Activated CD4-positive, alpha-beta T cell treated with anti-CD3 and anti-CD28 coated beads, Interleukin-10, Interleukin-2, amounts not matched to agents 100 ng/mL and 50 ng/mL, durations not matched to agents 16 hours and 8 hours (primary cell): ENCODE measurements around the gene ETS1.

ENCODE experiments used
- DNase-seq: peaks from one replicate; pipeline ENCODE4 v3.0.0-alpha.2; 2020

The ETS1 gene

GRCh38 chr11:128593281-128593680 is 5.9 kb upstream of the ETS1 start:
- DNase-seq: no peak

- DNase-seq: no peak
Measured at GRCh38 chr11:128592454-128592853, 5.1 kb upstream of the ETS1 start.

DNA sequence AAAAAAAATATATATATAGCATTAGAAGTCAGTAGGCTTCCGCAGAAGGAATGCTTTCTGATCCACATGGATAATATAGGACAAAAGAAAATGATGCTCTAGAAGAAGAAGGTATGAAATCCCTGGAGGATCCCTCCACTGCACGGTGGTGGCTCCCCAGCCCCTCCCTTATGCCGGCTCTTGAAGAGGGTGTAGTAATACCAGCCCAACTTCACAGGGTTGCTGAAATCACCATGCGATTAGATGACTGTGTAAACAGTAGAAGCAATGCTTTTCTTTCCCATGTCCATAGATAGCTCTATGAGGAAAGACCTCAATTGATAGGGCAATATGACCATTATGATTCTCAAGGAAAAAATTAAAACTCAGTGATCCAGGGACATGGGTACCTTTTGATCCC is 3.2 kb upstream of the ETS1 start:
- no peak for DNase-seq

DNA sequence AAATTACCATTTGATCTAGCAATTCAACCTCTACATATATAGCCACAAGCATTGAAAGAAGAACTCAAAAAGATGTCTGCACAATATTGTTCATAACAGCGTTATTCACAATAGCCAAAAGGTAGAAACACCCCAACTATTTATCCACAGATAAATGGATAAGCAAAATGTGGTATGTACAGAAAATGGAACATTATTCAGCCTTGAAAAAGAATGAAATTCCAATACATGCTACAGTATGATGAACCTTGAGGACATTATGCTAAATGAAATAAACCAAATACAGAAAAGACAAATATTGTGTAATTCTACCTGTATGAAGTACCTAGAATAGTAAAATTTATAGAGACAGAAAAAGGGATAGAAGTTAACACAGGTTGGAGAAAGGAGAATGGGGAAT is 2.6 kb upstream of the ETS1 start:
- no peak for DNase-seq

GRCh38 chr11:128588093-128588492 is 735 bp upstream of the ETS1 start:
- DNase-seq: no peak

- DNase-seq: no peak
Measured at GRCh38 chr11:128586689-128587088, 669 bp downstream of the ETS1 start.

GRCh38 chr11:128585498-128586238 is 1.7 kb downstream of the ETS1 start:
- no peak for DNase-seq

GRCh38 chr11:128584253-128584652 is 3.1 kb downstream of the ETS1 start:
- no peak for DNase-seq

DNA sequence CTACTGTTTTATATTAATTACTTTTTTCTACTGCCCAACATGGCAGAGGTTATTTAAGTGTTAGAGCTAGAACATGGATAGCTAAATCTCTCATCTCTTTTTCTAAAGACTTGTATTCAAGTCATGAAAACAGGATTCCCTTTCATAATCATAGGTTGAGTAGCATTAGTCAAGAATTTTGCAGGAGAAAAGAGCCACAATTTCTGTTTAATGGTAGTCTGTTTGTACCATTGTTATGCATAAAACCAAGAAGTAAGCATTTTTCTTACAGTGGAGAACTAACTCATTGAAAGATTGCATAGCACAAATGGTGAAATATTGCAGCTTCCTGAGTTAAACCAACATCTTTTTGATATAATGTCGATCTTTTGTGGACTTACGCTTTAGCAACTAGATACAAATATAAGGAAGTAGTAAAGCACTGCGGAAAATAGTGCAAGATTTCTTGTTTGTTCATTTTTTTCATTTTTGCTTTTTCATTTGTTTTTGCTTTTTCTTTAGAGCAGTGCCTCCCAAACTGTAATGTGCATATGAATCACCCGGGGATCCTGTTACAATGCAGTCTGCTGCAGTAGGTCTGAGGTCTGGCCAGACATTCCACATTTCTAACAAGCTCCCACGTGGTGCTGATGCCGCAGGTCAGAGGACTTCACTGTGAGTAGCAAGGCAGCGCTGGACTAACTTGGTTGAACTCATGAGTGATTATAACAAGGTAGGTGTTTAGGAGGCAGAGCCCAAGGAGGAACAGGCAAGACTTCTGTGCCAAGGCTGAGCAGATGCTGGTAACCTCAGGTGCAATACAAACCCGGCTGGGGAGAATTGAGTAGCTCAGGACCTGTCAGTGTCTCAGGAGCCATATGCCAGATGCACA is 4.6 kb downstream of the ETS1 start:
- no peak for DNase-seq

GRCh38 chr11:128581561-128582272 is 5.6 kb downstream of the ETS1 start:
- DNase-seq: no peak

DNA sequence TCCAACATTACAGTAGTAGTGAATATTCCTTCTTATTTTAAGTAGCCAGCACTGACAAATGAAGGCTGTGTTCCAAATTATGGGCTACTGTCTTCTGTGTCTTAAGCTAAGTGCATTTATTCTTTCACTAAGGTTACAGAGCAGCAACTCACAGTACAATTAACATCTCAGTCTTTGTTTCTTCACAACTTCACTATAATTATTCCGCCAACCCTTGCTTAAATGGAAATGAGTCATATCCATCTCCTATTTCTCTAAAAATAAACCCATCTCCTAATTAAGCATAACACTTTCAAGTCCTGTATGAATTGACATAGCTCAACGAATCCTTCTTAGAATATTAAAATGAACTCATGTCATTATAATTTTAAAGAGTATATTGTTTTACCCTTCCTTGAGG is 6.7 kb downstream of the ETS1 start:
- peak; percentile 67 for DNase-seq

DNA sequence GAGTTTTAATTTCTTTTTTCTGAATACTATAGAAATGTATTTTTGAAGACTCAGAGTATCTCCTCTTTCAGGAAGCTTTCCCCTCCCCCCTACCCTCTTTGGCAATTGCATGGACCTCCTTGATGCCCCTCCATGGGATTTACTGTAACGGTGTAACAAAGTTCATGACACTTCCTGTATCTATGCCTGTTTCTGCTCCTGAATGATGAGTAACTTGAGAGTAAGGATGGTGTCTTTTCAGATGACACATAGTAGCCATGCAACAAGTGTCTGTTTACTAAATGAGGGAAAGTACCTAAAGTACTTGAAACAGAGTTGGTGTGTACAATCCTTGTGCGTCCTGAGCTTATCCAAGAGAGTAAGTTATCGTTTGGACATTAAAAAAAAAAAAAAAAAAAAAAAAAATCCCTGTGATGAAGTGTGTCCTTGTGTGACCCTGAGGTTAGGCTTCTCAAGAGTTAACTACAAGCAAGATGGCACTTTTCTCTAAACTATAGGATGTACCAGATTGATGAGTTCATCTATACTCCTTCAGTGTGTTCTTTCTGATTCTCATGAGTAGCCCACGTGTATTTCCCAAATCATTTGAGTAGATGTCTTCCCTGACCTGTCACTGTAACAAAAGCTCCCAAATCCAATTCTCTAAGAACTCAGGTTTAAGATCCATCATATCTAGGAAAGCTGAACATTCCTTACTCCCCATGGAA is 7.4 kb downstream of the ETS1 start:
- DNase-seq: peak; percentile 79

GRCh38 chr11:128576555-128576954 is 10.8 kb downstream of the ETS1 start:
- no peak for DNase-seq

DNA sequence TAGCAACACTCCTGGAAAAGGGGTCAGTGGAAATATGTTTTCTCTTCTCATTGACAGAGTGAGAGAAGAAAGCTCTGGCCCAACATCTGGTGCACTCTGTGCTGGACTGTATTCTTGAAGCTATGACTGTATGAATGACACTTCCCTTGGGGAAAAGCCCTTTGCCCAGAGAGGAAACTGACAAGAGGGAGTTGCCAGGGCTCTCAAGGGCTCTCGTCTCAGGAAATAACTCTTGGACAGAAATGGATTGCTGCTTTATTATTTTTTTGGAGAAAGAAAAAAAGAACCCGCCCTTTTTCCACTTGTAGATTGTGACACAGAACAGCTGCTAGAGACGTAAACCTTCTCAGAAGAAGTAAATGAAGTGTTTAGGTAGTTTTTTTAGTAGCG is 11.4 kb downstream of the ETS1 start:
- DNase-seq: no peak

DNA sequence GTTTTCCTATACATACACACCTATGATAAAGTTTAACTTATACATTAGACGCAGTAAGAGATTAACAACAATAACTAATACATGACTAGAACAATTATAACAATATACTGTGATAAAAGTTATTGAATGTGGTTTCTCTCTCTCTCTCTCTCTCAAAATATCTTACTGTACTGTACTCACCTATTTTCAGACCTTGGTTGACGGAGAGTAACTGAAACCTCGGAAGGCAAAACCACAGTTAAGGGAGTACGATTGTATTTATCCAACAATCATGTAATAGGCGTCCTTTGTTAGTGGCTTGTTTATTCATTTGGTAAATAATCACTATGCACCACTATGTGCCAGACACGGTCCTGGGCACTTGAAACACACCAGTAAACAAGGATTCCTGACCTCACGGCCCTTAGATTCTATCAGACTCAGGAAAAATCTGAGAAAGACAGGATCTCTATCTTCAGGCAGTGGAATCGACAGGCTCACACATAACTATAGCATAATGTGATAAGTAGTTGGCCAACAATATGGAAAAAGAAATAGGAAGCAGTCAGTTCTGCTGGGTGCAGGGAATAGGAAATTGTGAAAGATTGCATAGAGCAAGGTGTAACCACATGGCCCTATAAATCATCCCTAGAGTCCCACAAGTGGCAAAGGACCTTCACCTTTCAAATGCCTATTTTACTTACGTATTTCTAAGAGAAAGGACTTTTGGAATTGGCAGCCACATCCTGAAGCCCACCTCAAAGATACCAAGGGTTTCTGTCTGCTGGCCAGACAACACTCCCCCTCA is 12.0 kb downstream of the ETS1 start:
- no peak for DNase-seq

DNA sequence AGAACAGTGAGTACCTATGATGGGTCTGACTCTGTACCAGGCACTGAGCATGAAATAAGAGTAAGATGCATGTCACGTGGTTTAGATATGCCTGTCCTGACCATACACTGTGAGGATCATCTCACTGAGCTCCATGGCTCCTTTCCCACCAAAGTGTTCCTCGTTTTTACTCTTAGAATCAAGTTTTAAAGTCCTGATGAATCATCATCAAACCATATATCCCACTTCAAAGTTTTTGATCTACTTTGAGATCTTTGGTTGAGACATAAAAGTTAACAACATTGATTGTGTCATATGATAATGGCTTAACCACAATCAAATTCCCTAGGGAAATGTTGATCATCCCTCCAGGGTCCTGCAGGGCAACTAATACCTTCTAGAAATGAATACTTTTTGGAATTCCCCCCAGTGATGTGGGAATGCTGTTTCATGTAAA is 12.8 kb downstream of the ETS1 start:
- peak; percentile 20 for DNase-seq

DNA sequence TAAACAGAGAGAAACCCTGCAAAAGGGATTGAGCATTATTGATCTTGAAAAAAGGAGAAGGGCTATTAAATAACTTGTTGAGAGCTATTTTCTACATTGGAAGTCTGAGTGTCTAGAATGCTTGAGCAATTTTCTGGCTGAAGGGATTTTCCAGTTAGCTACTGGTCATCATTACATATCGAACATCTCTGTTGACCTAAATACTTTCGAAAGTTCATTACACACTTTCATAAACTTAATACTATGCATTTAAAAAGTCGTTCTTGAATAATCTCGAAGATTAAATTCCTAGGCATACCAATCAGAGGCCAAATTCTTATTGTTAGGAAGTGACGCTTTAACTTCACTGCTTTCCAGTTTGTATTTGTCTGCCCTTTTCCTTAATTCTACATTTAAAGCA is 13.7 kb downstream of the ETS1 start:
- DNase-seq: no peak

- no peak for DNase-seq
Measured at GRCh38 chr11:128572965-128573364, 14.4 kb downstream of the ETS1 start.

GRCh38 chr11:128570632-128571031 is 16.7 kb downstream of the ETS1 start:
- DNase-seq: no peak

- DNase-seq: no peak
Measured at GRCh38 chr11:128569291-128569690, 18.1 kb downstream of the ETS1 start.

GRCh38 chr11:128568166-128568778 is 19.1 kb downstream of the ETS1 start:
- DNase-seq: no peak

- DNase-seq: no peak
Measured at GRCh38 chr11:128567130-128567529, 20.2 kb downstream of the ETS1 start.
